Astrocyte of the spinal cord (primary cell): ENCODE results near the gene SRD5A2.

ENCODE experiments used
- DNase-seq: peaks from one replicate; pipeline ENCODE4 v3.0.0; 2011; ENCODE audit warnings: low read depth, low spot score
- H3K4me3 ChIP-seq: 2 replicates; pipeline ENCODE4 v1.5.1; 2011; ENCODE audit warnings: low read depth, mild to moderate bottlenecking, low read length, moderate library complexity
- CTCF ChIP-seq: IDR thresholded peaks from 2 replicates; pipeline ENCODE4 v1.5.1; 2012; ENCODE audit warnings: low read depth, mild to moderate bottlenecking, low read length, inconsistent platforms
- in situ Hi-C: cut with HindIII; loops from 2 replicates; pipeline ENCODE4 v1.10.0; 2017; ENCODE audit warnings: low sequenced_read_pairs

SRD5A2 gene

GRCh38 chr2:31526946-31527732 is 53.6 kb downstream of the SRD5A2 start:
- DNase-seq, result no peak
- TF ChIP-seq CTCF, result no peak
- no peak overlapping the region for H3K4me3 ChIP-seq
- in situ Hi-C loops, result no loop called here

- H3K4me3 ChIP-seq, result no peak overlapping the region
Measured at GRCh38 chr2:31525876-31526275, 54.9 kb downstream of the SRD5A2 start.

GRCh38 chr2:31524592-31524991 is 56.1 kb downstream of the SRD5A2 start:
- TF ChIP-seq CTCF, result no peak
- in situ Hi-C loops, result no loop called here
- no peak overlapping the region for H3K4me3 ChIP-seq
- no peak for DNase-seq

More at GRCh38 chr2:31525876-31526275, 54.9 kb downstream of the SRD5A2 start:
- no peak for TF ChIP-seq CTCF
- DNase-seq, result no peak
- in situ Hi-C loops, result no loop called here

GRCh38 chr2:31523871-31524492 is 56.8 kb downstream of the SRD5A2 start:
- in situ Hi-C loops, result no loop called here
- peak; percentile 56 for DNase-seq
- TF ChIP-seq CTCF, result peak; percentile 73

GRCh38 chr2:31522786-31523185 is 58.0 kb downstream of the SRD5A2 start:
- in situ Hi-C loops, result no loop called here
- TF ChIP-seq CTCF, result no peak
- no peak overlapping the region for H3K4me3 ChIP-seq
- peak; percentile 20 for DNase-seq

More at GRCh38 chr2:31523871-31524492, 56.8 kb downstream of the SRD5A2 start:
- no peak overlapping the region for H3K4me3 ChIP-seq

- in situ Hi-C loops, result no loop called here
- DNase-seq, result no peak
- TF ChIP-seq CTCF, result no peak
- no peak overlapping the region for H3K4me3 ChIP-seq
Measured at GRCh38 chr2:31517442-31518203, 63.1 kb downstream of the SRD5A2 start.
